RWPE1 (cell line): ENCODE data around the gene COG2.
"Not testable (repeated sequence)": the region's sequence is repeated elsewhere in the genome, so short reads cannot be mapped to it uniquely, and the experiment has no call there.

Source experiments
- CTCF ChIA-PET: fragments of 350-600 bp; sonication (Branson Sonifier 250); formaldehyde crosslinking; extraction: SDS; loops from one replicate; lab custom pipeline; 2021; lab: Yijun Ruan, JAX
- POLR2A ChIA-PET: fragments of 400-600 bp; formaldehyde crosslinking; extraction: SDS; loops from one replicate; lab custom pipeline; 2020; ENCODE audit warnings: antibody characterized with exemption; ENCODE audit not compliant: low non-redundant PET; lab: Yijun Ruan, JAX
- DNase-seq: peaks from one replicate; pipeline ENCODE4 v3.0.0; 2012; ENCODE audit warnings: low spot score
- H3K27ac ChIP-seq: fragments of 450-650 bp; 2 replicates; pipeline ENCODE4 v1.5.1; 2017
- TF ChIP-seq, protein P1 (sequence below): fragments of 450-650 bp; conservative IDR thresholded peaks from 2 replicates; pipeline ENCODE4 v1.5.1; 2017; ENCODE audit warnings: low read depth, mild to moderate bottlenecking

COG2 gene

DNA sequence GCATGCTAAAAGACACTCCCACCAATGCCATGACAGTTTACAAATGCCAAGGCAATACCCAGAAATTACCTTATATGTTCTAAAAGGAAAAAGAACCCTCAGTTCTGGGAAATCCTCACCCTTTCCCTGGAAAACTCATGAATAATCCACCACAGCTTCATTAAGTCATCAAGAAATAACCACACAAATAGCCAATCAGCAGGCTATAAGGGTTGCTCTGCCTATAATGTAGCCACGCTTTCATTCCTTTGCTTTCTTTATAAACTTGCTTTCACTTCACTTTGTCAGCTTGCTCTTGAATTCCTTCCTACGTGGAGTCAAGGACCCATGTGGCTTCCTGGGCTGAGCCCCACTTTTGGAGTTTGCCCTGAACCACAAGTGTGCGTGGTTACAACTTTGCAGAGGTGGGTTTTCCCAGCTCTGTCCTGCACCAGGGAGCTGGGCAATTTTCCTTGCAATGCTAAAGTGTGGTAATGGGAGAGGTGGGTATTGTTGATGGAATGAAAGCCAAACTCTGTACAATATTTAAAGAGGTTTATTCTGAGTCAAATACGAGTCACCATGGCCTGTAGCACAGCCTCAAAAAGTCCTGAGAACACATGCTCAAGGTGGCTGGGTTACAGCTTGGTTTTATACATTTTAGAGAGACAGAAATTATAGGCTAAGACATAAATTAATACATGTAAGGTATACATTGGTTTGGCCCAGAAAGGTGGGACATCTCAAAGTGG is 42.2 kb upstream of the COG2 start:
- POLR2A ChIA-PET, result no interaction called here
- no peak overlapping the region for H3K27ac ChIP-seq
- no peak for DNase-seq
- CTCF ChIA-PET, result no interaction called here
- TF ChIP-seq, protein P1, sequence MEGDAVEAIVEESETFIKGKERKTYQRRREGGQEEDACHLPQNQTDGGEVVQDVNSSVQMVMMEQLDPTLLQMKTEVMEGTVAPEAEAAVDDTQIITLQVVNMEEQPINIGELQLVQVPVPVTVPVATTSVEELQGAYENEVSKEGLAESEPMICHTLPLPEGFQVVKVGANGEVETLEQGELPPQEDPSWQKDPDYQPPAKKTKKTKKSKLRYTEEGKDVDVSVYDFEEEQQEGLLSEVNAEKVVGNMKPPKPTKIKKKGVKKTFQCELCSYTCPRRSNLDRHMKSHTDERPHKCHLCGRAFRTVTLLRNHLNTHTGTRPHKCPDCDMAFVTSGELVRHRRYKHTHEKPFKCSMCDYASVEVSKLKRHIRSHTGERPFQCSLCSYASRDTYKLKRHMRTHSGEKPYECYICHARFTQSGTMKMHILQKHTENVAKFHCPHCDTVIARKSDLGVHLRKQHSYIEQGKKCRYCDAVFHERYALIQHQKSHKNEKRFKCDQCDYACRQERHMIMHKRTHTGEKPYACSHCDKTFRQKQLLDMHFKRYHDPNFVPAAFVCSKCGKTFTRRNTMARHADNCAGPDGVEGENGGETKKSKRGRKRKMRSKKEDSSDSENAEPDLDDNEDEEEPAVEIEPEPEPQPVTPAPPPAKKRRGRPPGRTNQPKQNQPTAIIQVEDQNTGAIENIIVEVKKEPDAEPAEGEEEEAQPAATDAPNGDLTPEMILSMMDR, result no peak

DNA sequence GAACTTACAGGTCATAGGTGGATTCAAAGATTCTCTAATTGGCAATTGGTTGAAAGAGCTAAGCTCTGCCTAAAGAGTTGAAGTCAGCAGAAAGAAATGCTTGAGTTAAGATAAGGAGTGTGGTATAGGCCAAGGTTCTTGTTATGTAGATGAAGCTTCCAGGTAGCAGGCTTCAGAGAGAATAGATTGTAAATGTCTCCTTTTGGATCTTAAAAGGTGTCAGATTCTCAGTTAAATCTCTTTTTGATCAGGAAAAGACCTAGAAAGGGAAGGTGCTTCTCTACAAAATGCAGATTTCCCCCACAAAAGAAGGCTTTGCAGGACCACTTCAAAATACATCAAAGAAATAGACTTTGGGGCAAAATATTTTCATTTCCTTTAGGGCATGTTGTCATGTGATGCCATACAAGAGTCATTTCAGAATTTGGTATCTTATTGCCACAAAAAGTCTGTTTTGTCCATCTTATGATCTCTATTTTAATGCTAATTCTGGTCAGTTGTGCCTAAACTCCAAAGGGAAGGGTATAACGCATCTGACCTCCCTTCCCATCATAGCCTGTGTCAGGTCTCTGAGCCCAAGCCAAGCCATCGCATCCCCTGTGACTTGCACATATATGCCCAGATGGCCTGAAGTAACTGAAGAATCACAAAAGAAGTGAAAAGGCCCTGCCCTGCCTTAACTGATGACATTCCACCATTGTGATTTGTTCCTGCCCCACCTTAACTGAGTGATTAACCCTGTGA is 41.5 kb upstream of the COG2 start:
- CTCF ChIA-PET, POLR2A ChIA-PET: not testable (repeated sequence)

DNA sequence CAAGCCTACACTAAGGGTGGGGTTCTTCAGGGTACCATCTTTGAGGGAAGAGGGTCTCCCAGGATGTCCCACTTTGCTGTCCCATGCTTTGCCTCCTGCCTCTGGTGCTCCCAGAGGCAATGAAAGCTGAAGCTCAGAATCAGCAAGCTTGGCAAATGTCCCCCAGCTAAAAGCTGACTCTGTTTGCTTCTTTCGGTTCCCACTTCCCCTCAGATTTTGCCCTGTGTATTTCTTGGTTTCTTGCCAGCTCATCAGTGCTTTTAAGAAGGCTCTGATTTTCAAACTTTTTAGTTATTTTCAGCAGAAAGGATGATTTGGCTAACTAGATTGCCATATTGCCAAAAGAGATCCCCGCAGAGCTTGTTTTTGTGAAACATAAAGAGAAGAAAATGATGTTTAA is 33.1 kb upstream of the COG2 start:
- CTCF ChIA-PET, result no interaction called here
- DNase-seq, result no peak

More for the DNA sequence above, 41.5 kb upstream of the COG2 start:
- not testable (repeated sequence) for DNase-seq, H3K27ac ChIP-seq

DNA sequence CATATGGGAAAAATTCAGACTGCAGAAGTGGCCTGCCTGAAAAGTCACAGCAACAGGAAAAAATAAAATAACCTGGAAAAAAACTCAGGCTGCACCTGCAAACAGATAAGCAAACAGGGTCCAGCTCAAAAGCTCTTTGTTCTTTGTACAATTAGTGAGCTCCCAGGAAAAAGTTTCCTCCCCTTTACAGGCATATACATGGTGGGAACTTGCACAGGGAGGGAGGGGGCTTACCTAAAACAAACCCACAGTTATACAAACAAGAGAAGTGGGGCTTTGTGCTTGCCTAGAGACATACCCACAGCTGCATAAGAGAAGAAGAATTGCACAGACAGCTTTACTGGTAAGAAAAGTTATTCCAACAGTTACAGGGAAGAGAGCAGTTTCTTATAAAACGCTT is 31.7 kb upstream of the COG2 start:
- TF ChIP-seq, protein P1, result no peak
- no peak overlapping the region for H3K27ac ChIP-seq
- ChIA-PET POLR2A (no interaction called here), CTCF (interaction anchor here (0.7 kb wide), 1 partner anchor 9 kb away, joined by 3 read pairs; no protein-coding TSS in a partner anchor)
- no peak for DNase-seq

More for the DNA sequence above, 33.1 kb upstream of the COG2 start:
- TF ChIP-seq, protein P1, result no peak
- POLR2A ChIA-PET, result no interaction called here
- no peak overlapping the region for H3K27ac ChIP-seq

DNA sequence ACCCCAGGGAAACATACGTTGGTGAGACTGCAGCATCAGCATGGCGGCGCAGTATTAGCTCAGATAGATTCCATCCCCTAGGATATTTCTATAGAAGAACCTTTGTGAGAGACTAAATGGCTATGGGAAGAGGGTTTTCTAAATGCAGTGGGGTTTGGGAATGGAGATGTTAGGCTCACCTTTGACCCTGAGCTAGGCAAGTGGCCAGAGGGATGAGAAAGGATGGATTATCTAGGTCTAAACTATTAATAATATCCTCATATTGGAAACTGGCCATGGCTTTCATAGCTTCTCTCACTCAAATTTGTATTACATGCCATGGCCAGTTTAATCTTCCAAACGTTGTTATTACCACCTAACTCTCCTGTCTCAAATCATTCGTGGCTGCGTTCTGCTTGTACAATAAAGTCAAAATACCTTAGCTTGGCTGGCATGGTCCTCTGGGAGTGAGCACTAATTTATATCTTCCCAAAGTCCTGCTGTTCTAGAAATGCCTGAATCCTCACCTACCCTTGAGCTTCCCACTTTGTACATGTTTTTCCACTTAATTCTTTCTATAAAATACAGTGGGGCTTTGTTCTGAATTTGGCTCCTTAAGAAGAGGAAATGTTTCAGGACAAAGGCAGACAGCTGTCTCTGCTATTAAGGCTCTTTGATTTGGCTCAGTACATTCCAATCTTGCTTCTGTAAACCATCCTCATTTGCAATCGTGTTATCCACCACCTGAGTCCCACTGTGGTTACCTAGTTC is 31.0 kb upstream of the COG2 start:
- ChIA-PET CTCF (interaction anchor here (0.6 kb wide), 1 partner anchor 401 kb away, joined by 3 read pairs; no protein-coding TSS in a partner anchor), POLR2A (no interaction called here)
- TF ChIP-seq, protein P1, result no peak
- DNase-seq, result no peak
- H3K27ac ChIP-seq, result no peak overlapping the region

DNA sequence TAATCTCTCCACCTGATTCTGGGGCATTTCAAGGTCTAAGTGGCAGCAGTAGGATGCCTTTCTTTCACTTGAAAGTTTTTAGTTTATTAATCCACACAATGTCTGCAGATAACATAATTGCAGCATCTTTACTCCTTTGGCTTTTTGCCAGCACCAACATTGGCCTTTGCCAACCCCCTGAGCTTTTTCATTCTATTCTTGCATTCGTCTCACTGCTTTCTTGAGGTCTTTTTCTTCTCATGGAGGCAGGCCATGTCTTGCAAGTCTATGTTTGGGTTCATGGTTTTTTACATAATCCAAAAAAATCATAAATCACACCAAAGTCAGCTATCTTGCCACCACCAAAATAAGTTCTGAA is 30.4 kb upstream of the COG2 start:
- CTCF ChIA-PET, result interaction anchor here (0.6 kb wide), 1 partner anchor 400 kb away, joined by 3 read pairs; no protein-coding TSS in a partner anchor
- POLR2A ChIA-PET, result no interaction called here
- TF ChIP-seq, protein P1, result no peak
- H3K27ac ChIP-seq, result no peak overlapping the region
- DNase-seq, result no peak
